ENCODE data around the gene CLBA1.
"Not testable (repeated sequence)": the region's sequence is repeated elsewhere in the genome, so short reads cannot be mapped to it uniquely, and the experiment has no call there.

The CLBA1 gene

GRCh38 chr14:105020815-105021655, 35.4 kb downstream of the CLBA1 start, which contains the start of gene CDCA4:
CDCA4 (minus strand) TSS chr14:105021083; CDS start chr14:105011929, 9,154 bp downstream.
- in situ Hi-C loops (cut with HindIII; ENCODE audit: low sequenced_read_pairs) = no loop called here

- in situ Hi-C loops (cut with HindIII; ENCODE audit: low sequenced_read_pairs) = no loop called here
Observed at GRCh38 chr14:105021656-105022275, 36.2 kb downstream of the CLBA1 start.

DNA sequence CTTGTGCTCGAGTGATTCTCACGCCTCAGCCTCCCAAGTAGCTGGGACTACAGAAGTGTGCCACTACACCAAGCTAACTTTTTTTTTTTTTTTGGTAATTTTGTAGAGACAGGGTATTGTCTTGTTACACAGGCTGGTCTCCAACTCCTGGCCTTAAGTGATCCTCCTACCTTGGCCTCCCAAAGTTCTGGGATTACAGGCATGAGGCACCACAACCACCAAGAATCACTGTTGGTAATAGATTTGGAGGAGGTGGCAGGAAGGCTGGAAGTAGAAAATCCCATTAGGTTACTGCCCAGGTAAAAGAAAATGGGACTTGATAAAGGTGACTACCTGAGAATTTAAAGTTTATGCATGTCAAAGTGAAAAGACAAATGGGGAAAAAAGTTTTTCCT, 36.7 kb downstream of the CLBA1 start:
- in situ Hi-C loops (cut with HindIII; ENCODE audit: low sequenced_read_pairs) = no loop called here

DNA sequence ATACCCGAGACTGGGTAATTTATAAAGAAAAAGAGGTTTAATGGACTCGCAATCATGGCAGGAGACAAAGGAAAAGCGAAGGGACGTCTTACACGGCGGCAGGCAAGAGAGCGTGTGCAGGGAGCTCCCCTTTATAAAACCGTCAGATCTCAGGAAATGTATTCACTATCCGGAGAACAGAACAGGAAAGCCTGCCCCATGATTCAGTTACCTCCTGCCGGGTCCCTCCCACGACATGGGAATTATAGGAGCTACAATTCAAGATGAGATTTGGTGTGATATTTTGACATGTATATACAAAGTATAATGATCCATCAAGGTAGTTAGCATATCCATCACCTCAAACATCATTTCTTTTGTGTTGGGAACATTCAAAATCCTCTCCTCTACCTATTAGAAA, 37.6 kb downstream of the CLBA1 start:
- in situ Hi-C loops (cut with HindIII; ENCODE audit: low sequenced_read_pairs) = no loop called here

DNA sequence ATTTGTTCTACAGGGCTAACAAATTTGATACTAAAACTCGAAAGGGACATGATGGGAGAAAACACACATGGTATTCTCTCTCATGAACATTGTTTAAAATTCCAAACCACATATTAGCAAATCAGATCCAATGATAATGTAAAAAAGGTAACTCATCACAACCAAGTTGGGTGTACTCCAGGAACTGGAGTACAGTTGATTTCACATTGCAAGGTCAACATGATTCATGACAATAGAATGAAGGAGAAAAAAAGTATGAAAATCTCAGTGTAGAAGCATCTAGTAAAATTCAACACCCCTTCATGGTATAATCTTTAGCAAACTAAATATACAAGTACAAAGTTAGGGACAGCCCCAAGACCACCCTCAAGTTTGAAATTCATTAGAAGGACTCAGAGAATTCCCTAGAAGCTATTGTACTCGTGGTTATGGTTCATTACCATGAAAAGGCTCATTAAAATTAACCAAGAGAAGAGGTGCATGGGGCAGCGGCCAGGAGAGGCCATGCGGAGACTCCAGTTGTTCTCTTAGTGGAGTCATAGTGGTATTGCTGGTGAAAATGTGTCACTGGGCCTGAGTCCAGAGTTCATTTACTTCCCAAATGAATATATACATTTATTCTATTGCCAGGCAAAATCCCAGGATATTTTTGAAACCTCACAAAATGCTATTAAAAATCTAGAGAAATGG, 38.3 kb downstream of the CLBA1 start:
- in situ Hi-C loops (cut with HindIII; ENCODE audit: low sequenced_read_pairs) = no loop called here

DNA sequence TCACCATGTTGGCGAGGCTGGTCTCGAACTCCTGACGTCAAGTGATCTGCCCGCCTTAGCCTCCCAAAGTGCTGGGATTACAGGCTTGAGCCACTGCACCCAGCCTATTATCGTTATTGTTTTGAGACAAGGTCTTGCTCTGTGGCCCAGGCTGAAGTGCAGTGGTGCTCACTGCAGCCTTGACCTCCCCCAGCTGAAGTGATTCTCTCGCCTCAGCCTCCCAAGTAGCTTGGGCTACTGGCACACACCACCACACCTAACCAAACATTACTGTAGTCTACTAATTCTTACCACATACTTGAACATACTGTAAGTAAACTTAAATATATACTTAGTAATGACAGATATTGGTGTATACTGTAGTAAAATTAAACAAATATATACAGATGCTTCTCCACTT, 39.8 kb downstream of the CLBA1 start:
- in situ Hi-C loops (cut with HindIII; ENCODE audit: low sequenced_read_pairs) = no loop called here

GRCh38 chr14:105026033-105026785, 40.6 kb downstream of the CLBA1 start:
- in situ Hi-C loops (cut with HindIII; ENCODE audit: low sequenced_read_pairs) = no loop called here

DNA sequence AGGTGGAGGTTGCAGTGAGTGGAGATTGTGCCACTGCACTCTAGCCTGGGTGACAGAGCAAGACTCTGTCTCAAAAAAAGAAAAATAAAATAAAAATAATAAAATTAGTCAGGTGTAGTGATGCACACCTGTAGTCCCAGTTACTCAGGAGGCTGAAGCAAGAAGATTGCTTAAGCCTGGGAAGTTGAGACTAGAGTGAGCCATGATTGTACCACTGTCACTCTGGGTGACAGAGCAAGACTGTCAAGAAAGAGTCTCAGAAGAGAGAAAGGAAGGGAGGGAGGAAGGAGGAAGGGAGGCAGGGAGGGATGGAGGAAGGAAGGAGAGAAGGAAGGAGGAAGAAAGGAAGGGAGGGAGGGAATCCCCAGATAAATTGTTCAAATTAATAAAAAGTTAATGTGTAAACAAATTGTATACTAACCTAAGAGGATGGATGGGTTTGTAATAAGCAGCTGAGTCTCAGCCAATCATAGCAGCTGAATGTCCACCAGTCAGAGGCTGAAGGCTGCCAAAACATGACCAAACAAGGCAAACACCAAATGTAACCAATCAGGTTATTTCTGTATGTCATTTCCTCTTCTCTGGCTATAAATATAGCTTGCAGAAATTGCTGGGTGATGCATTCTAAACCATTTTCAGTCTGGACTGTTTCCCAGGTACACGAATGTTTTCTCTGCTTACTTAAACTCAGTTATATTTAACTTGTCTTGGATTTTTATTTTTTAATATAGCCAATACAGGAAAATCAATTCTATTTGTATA, 41.4 kb downstream of the CLBA1 start:
- in situ Hi-C loops (cut with HindIII; ENCODE audit: low sequenced_read_pairs) = no loop called here

DNA sequence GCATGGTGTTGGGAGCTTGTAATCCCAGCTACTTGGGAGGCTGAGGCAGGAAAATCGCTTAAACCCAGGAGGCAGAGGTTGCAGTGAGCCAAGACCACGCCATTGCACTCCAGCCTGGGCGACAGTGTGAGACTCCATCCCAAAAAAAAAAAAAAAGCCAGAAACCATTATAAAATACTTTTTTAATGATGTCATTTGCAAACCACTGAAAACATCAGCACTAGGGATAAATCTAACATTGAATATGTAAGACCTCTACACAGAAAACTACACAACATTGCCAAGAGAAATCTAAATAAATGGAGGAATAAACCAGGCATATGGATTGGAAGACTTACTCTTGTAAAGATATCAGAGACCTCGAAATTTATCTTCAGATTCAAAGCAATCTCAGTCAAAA, 42.1 kb downstream of the CLBA1 start:
- in situ Hi-C loops (cut with HindIII; ENCODE audit: low sequenced_read_pairs) = not testable (repeated sequence)

DNA sequence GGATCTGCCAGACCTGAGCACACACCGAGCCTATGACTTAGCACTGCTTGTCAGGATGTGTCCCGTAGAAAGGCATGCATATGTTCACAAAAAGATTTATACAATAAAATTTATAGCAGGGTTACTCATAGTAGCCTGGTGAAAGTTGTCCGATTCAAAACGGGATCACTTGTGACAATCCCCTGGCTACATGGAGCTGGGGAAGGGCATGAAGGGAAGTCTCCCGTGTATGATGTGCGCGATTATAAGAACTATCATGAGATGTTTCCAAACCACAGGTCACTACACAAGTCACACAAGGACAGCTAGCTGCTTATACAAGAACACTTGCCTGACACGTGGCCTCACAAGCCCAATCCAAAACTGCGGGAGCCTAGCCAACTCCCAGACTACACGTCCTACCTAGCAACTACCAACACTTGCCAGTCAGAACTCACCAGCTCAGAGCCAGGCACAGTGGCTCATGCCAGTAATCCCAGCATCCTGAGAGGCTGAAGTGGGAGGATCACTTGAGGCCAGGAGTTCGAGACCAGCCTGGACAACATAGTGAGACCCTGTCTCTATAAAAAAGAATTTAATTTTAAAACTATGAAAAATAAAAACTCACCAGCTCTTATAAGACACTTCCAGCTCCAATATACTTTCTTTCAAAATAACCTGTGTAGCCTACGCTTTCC, 42.8 kb downstream of the CLBA1 start:
- in situ Hi-C loops (cut with HindIII; ENCODE audit: low sequenced_read_pairs) = no loop called here

GRCh38 chr14:105029402-105029801, 43.8 kb downstream of the CLBA1 start:
- in situ Hi-C loops (cut with HindIII; ENCODE audit: low sequenced_read_pairs) = no loop called here

DNA sequence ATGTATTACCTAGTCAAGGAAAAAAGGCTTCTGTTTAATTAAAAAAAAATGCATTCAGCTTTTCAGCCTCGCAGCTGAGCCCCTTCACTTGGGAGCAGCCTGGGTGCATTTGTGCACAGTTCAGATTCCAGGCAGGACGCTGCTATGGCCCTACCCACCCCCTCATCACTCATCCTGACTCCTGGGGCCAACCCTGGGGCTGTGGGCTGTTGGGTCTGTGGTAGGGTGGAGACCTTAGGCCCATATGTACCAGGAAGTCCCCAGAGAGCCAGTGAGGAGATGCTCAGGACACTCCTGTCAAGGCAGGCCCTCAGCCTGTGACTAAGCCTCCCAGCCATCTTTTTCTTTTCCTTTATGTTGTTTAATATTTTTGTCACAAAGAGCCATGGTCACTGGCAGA, 44.6 kb downstream of the CLBA1 start:
- in situ Hi-C loops (cut with HindIII; ENCODE audit: low sequenced_read_pairs) = no loop called here

- in situ Hi-C loops (cut with HindIII; ENCODE audit: low sequenced_read_pairs) = no loop called here
Observed at GRCh38 chr14:105030836-105031396, 45.3 kb downstream of the CLBA1 start.

- in situ Hi-C loops (cut with HindIII; ENCODE audit: low sequenced_read_pairs) = not testable (repeated sequence)
Observed at GRCh38 chr14:105032451-105032901, 46.9 kb downstream of the CLBA1 start.

DNA sequence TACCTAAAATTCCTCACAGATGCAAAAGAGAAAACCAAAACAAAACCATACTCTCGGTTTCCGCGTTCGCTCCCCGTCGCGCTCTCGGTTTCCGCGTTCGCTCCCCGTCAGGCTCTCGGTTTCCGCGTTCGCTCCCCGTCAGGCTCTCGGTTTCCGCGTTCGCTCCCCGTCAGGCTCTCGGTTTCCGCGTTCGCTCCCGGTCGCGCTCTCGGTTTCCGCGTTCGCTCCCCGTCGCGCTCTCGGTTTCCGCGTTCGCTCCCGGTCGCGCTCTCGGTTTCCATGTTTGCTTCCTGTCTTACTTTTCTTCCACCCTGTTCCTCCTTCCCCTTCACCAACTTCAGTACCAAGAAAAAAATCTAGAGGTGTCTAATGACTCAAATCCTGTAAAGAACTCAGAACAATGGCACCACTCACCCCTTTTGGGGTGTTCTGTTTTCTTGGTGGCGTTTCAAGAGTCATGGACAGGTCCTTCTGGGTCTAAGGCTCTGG, 47.9 kb downstream of the CLBA1 start:
- in situ Hi-C loops (cut with HindIII; ENCODE audit: low sequenced_read_pairs) = not testable (repeated sequence)

- in situ Hi-C loops (cut with HindIII; ENCODE audit: low sequenced_read_pairs) = no loop called here
Observed at GRCh38 chr14:105034315-105035039, 48.9 kb downstream of the CLBA1 start.

DNA sequence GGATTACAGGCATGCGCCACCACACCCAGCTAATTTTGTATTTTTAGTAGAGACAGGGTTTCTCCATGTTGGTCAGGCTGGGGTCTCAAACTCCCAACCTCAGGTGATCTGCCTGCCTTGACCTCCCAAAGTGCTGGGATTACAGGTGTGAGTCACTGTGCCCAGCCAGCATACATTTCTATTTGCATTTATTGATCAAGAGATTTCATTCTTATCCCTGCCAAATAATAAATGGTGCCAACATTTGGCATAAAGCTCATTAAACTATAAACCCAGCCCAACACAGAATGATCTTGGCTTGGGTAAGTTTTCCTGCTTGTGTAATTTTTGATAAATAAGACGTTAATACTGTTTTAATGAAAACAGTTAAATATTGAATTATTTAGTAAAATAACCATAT, 50.0 kb downstream of the CLBA1 start:
- in situ Hi-C loops (cut with HindIII; ENCODE audit: low sequenced_read_pairs) = not testable (repeated sequence)

- in situ Hi-C loops (cut with HindIII; ENCODE audit: low sequenced_read_pairs) = no loop called here
Observed at GRCh38 chr14:105039458-105040205, 54.0 kb downstream of the CLBA1 start.

Data from DLD1 (cell line).